HG03025 (cell line): ENCODE measurements around the gene KIAA1671.

Experiments used
- ATAC-seq: cut with Tn5 transposase; IDR thresholded peaks from one replicate; pipeline ENCODE4 v1.9.1; 2021; ENCODE audit warnings: mild to moderate bottlenecking, moderate library complexity; ENCODE audit not compliant: unreplicated experiment, low FRiP score

KIAA1671 gene

GRCh38 chr22:25007444-25008106, 55.1 kb downstream of the KIAA1671 start:
- no peak for ATAC-seq

GRCh38 chr22:25008666-25009065, 56.1 kb downstream of the KIAA1671 start:
- no peak for ATAC-seq

GRCh38 chr22:25012741-25013143, 60.2 kb downstream of the KIAA1671 start:
- no peak for ATAC-seq

- no peak for ATAC-seq
Observed at GRCh38 chr22:25013607-25014006, 61.1 kb downstream of the KIAA1671 start.

- no peak for ATAC-seq
Observed at GRCh38 chr22:25014896-25015755, 62.6 kb downstream of the KIAA1671 start.

GRCh38 chr22:25016311-25016710, 63.8 kb downstream of the KIAA1671 start:
- ATAC-seq: no peak

GRCh38 chr22:25018009-25018408, 65.5 kb downstream of the KIAA1671 start:
- ATAC-seq: no peak

GRCh38 chr22:25019427-25020184, 67.1 kb downstream of the KIAA1671 start:
- ATAC-seq: no peak

GRCh38 chr22:25021409-25021808, 68.9 kb downstream of the KIAA1671 start:
- ATAC-seq: no peak

- no peak for ATAC-seq
Observed at GRCh38 chr22:25021976-25022711, 69.6 kb downstream of the KIAA1671 start.

GRCh38 chr22:25023879-25024278, 71.4 kb downstream of the KIAA1671 start:
- no peak for ATAC-seq

- no peak for ATAC-seq
Observed at GRCh38 chr22:25024895-25025294, 72.4 kb downstream of the KIAA1671 start.

GRCh38 chr22:25025491-25026400, 73.2 kb downstream of the KIAA1671 start:
- ATAC-seq: no peak

GRCh38 chr22:25027043-25027906, 74.8 kb downstream of the KIAA1671 start:
- no peak for ATAC-seq

- no peak for ATAC-seq
Observed at GRCh38 chr22:25027959-25028840, 75.7 kb downstream of the KIAA1671 start.

GRCh38 chr22:25028841-25029141, 76.3 kb downstream of the KIAA1671 start:
- no peak for ATAC-seq

- ATAC-seq: no peak
Observed at GRCh38 chr22:25029181-25029580, 76.7 kb downstream of the KIAA1671 start.

- no peak for ATAC-seq
Observed at GRCh38 chr22:25030636-25031035, 78.1 kb downstream of the KIAA1671 start.
